HG03095 (cell line): ENCODE measurements around the gene FAM177B.
"Not testable (repeated sequence)": the region's sequence is repeated elsewhere in the genome, so short reads cannot be mapped to it uniquely, and the experiment has no call there.

Experiments
- ATAC-seq: cut with Tn5 transposase; IDR thresholded peaks from one replicate; pipeline ENCODE4 v1.9.1; 2021; ENCODE audit warnings: moderate library complexity; ENCODE audit not compliant: unreplicated experiment

The FAM177B gene

DNA sequence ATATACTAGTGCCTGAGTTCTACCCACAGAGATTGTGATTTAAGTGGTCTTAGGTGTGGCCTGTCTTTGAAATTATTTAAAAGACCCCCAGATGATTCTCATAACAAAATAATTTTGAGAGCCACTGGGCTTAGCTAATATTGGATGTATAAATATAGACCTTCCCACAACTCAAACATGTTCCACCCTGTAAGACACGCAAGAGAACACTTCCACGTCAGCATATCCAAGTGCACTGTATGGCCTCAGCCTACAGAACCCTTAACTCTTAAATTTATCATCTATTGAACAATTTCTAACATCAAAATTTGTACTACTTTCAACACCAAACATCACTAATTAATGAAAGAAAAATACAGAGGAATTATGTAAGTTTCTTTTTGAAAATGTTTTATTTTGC, 2.5 kb downstream of the FAM177B start:
- ATAC-seq, result no peak

DNA sequence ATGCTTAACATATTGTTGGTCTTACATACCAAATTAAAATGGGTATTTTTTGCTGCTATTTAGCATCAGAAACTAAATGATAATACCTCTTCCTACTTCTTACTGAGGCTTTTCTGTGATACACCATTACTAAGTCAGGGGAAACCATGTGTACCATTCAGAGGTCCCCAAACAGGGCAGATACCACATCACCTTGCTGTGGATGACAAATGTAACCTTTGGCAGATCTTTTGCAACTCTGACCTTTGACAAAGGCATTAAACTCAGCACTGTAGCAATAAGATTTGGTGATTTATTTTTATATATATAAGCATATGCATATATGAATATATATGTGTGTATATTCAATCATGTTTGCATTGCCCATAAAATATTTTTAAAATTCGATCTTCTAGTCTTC, 2.9 kb downstream of the FAM177B start:
- ATAC-seq, result no peak

DNA sequence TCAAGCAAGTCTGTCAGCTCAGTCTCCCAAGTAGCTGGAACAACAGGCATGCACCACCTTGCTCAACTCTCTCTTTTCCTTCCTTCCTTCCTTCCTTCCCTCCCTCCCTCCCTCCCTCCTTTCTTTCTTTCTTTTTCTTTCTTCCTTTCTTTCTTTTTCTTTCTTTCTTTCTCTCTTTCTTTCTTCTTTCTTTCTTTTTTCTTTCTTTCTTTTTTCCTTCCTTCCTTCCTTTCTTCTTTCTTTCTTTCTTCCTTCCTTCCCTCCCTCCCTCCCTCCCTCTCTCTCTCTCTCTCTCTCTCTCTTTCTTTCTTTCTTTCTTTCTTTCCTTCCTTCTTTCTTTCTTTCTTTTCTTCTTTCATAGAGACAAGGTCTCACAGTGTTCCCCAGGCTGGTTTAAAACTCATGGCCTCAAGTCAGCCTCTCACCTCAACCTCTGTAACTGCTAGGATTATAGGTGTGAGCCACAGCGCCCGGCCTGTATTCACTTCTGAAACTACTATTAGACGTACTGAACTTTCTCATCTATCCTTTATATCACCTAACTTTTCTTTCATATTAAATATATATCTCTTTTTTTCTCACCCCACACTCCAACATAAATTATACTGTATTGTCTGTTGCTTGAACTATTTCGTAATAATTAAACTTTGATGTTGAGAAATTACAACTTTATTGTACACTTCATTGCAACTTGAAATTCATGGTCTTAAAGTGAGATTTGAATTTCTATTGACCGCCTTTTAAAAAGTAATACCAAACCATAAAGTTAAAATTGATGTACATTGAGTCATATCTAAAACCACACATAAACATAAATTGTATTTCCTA, 4.8 kb downstream of the FAM177B start:
- not testable (repeated sequence) for ATAC-seq

DNA sequence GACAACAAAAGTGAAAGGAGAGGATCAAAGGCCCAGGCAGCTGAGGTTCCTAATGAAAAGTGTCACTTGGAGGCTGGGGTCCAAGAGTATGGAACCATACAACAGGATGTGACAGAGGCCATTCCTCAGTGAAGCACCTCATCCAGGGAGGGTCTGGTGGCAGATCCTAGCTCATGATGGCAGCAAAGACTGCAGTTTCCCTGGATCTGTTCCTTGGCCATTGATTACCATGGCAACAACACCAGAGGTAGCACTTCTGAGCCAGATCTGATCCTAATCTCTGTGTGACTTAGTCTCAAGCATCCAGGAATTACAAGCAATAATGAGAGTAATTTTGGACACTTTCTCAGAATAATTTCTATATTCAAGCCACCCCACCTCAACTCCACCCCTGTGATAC, 12.9 kb downstream of the FAM177B start:
- no peak for ATAC-seq

- ATAC-seq, result peak; percentile 90
These were observed 13.6 kb downstream of the FAM177B start for GRCh38 chr1:222750651-222751050.

DNA sequence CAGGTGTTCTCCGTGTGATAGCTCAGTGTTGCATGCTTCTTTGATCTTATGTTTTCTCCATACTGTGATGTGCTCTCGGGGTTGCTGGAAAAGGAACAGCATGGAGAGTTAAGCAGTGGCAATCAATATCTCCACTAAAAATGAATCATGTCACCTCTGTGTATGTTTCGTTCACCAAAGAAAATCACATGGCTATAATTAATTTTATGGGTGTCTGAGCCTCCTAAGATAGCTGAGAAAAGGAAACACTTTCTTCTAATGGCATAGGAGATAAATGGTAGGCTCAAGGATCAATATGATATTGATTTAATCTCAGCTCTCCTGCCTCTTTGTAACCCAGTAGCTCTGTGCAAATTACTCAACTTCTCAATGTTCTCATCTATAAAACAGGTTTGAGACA, 14.3 kb downstream of the FAM177B start:
- ATAC-seq, result no peak

- no peak for ATAC-seq
These were observed 17.6 kb downstream of the FAM177B start for GRCh38 chr1:222754366-222755139.

DNA sequence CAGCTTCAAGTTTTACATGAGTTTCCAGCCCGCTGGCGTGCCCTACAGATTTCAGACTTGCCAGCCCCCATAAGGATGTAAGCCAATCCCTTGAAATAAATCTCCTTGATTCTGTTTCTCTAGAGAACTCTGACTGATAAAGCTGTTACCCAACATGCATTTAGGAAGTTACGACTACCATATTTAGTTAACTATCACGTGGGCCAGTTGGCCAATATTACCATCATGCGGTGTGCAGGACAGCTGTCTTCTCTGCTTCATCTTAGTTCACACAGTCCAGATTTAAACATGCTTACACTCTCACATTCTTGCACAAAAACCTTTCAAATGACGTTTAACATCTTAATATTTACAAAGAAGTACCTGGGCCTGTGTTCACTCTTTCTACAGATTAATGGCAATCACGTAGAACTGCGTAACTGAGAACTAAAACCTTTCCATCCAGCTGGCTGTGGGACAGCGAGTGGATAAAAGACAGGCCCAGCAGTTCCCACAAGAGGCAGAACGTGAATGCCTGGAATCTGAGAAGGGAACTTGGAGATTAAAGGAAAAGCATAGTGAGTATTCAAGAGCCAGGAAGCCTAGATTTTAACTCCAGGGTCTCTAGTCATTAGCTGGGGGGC, 20.8 kb downstream of the FAM177B start:
- no peak for ATAC-seq

DNA sequence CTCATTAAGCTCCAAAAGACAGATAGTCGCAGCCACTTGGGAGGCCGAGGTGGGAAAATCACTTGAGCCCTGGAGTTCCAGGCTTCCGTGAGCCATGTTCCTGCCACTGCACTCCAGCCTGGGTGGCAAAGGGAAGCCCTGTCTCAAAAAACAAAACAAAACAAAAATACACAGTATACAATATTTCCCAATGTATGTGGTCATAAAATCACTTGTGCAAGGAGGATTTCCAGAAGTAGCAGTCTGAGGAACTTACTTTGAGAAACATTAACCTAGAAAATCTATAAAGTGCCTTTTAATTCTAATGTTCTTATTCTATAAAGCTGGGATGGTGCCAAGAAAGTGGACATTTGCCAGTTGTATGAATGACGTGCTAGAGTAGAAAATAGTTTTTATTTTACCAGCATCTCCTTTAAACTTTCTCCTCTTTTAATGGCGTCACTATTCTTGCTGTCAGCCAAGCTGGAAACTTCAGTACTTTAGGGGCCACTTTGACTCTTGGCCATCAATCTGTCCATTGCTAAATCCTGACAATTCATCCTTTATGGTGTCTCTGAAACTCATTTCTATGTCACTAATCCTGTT, 22.5 kb downstream of the FAM177B start:
- no peak for ATAC-seq

DNA sequence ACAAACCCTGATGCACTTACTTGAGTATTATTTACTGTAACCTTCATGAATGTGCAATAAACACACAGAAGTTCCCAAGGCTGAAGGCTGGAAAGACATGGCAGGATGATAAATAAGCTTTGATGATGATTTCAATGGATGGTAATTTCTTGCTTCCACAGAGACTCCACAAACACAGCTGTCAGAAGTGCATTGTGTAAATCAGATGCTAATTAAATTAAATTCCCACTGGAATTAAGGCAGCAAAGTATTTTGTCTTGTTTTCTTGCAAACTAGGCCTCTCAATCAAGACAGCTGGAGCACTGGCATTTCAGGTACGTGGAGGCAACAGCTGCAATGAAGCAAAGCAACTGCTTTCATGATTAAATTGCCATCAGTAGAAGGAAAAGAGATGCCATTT, 24.1 kb downstream of the FAM177B start:
- ATAC-seq, result no peak

DNA sequence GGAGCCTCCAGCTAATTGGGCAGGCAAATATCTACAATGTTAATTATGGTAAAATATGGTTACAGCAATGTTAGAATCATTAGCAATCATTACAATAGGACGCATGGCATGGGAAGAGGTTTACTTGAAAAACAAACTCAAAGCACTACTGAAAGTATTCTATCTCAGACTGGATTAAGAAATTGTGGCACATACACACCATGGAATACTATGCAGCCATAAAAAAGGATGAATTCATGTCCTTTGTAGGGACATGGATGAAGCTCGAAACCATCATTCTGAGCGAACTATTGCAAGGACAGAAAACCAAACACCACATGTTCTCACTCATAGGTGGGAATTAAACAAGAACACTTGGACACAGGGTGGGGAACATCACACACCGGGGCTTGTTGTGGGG, 25.2 kb downstream of the FAM177B start:
- ATAC-seq, result not testable (repeated sequence)

- ATAC-seq, result no peak
These were observed 30.2 kb downstream of the FAM177B start for GRCh38 chr1:222767152-222767571.

GRCh38 chr1:222768592-222768991, 31.6 kb downstream of the FAM177B start:
- ATAC-seq, result no peak

GRCh38 chr1:222769181-222769580, 32.2 kb downstream of the FAM177B start:
- no peak for ATAC-seq

DNA sequence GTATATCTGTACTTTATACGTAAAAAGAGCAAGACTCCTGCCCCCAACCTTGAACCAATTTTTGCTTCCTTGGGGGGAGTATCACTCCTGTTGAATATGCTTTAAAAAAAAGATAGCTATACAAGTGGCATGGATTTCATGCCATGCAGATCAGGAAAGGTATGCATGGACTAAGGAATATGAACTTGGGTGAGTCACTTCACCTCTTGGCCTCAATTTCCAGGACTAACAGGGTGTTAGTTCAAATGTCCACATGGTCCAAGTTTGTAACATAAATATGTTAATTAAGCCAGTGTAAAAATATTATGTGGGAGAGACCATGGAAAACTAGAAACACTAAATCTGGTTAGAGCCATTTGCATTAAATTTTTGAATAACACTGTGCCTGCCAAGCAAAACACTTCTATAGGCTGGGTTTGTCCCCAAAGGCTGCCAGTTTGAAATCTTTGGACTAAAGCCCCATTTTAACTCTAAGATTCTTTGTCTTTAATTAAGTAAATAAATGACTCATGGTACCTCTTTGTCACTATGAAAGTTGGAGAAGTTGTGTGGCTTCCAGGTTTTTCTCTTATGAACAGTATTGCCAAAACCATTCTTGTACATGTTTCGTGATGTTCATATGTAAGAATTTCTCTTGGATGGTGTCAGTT, 33.1 kb downstream of the FAM177B start:
- no peak for ATAC-seq

GRCh38 chr1:222772996-222773379, 36.0 kb downstream of the FAM177B start:
- ATAC-seq, result peak; percentile 81

- no peak for ATAC-seq
These were observed 40.5 kb downstream of the FAM177B start for GRCh38 chr1:222777463-222777862.

- no peak for ATAC-seq
These were observed 41.0 kb downstream of the FAM177B start for GRCh38 chr1:222777977-222778376.

GRCh38 chr1:222781251-222781650, 44.2 kb downstream of the FAM177B start:
- no peak for ATAC-seq

DNA sequence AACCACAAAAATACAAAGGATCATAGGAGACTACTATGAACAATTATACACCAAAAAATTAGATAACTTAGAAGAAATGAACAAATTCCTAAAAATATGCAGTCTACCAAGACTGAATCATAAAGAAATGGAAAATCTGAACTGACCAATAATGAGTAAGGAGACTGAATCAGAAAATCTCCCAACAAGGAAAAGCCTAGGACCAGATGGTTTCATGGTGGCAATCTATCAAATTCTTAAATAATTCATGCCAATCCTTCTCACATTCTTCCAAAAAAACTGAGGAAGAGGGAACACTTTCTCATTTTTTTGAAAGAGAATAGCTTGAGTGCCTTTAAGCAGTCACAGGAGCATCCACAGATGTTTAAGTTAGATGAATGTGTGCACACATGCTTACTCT, 46.0 kb downstream of the FAM177B start:
- ATAC-seq, result no peak

DNA sequence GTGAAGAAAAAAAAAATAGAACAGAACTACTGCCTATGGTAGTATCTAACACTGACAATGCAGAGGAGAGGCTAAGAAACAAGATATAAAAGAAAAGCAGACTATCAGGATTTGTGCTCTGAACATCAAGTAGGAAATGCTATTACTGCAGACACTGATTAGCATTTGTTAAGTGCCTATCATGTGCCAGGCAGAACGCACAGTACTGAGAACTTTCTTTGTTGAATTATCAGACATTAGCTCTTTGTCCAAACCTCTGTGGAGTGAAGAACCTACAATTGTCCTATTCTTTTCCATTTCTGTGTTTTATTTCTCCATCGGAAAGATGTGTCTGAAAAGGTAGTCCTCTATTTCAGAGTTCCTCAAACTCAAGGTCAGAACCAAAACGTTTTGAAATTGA, 47.4 kb downstream of the FAM177B start:
- ATAC-seq, result no peak
